RWPE2 (cell line): ENCODE data around the gene FMNL2.

Experiments
- ATAC-seq: fragments of 200-7000 bp; cut with Tn5 transposase; 3 replicates; pipeline ENCODE4 v1.9.1; 2021; ENCODE audit warnings: low read depth
- DNase-seq: peaks from one replicate; pipeline ENCODE4 v3.0.0-alpha.2; 2020; ENCODE audit warnings: low spot score
- H3K27ac ChIP-seq: fragments of 450-650 bp; 2 replicates; pipeline ENCODE4 v1.5.1; 2017; ENCODE audit warnings: mild to moderate bottlenecking; ENCODE audit not compliant: poor library complexity, severe bottlenecking
- H3K27me3 ChIP-seq: fragments of 250-450 bp; sonication (Bioruptor Pico); 2 replicates; pipeline ENCODE4 v1.5.1; 2021; ENCODE audit warnings: mild to moderate bottlenecking, moderate library complexity; ENCODE audit not compliant: insufficient read depth, poor library complexity, severe bottlenecking
- H3K36me3 ChIP-seq: fragments of 250-450 bp; sonication (Bioruptor Pico); 2 replicates; pipeline ENCODE4 v1.5.1; 2020; ENCODE audit warnings: low read depth, mild to moderate bottlenecking, moderate library complexity
- H3K4me1 ChIP-seq: fragments of 250-450 bp; sonication (Bioruptor Pico); 2 replicates; pipeline ENCODE4 v1.5.1; 2021; ENCODE audit warnings: mild to moderate bottlenecking, moderate library complexity; ENCODE audit not compliant: insufficient read depth, poor library complexity, severe bottlenecking
- H3K4me3 ChIP-seq: fragments of 250-450 bp; sonication (Bioruptor Pico); 2 replicates; pipeline ENCODE4 v1.5.1; 2021; ENCODE audit warnings: mild to moderate bottlenecking, moderate library complexity; ENCODE audit not compliant: severe bottlenecking
- H3K9me3 ChIP-seq: fragments of 250-450 bp; sonication (Bioruptor Pico); 2 replicates; pipeline ENCODE4 v1.5.1; 2021; ENCODE audit warnings: mild to moderate bottlenecking, moderate library complexity; ENCODE audit not compliant: severe bottlenecking
- TF ChIP-seq, protein P1 (sequence below): fragments of 450-650 bp; IDR thresholded peaks from one replicate; pipeline ENCODE4 v1.5.1; 2017; ENCODE audit warnings: mild to moderate bottlenecking, moderate library complexity; ENCODE audit not compliant: poor library complexity, severe bottlenecking

The FMNL2 gene

DNA sequence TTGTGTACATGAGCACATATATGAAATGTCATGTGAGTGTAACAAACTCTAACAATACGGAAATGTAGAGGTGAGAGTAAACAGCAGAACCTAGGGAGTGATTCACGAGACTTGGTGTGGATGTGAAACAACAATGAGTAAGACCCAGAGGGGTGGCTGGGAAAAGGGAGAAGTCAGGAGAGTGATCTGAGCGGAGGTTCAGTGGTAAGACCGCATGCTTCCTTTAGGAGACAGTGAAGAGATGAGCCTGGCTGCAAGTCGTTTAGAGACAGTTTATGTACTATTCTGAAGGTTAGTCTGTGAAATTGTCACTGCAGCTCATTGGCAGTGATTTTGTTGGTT lies 231.7 kb downstream of the FMNL2 start:
- Histone ChIP-seq H3K4me1 (peaks cover 15% of the 10 kb centered on the region), H3K27me3 (no peaks in the 10 kb centered on the region), H3K9me3 (no peaks in the 10 kb centered on the region), H3K27ac (no peak overlapping the region), H3K4me3 (no peak overlapping the region), H3K36me3 (peaks cover 17% of the 10 kb centered on the region)
- DNase-seq (no peak), ATAC-seq (no peak)
- TF ChIP-seq, protein P1, sequence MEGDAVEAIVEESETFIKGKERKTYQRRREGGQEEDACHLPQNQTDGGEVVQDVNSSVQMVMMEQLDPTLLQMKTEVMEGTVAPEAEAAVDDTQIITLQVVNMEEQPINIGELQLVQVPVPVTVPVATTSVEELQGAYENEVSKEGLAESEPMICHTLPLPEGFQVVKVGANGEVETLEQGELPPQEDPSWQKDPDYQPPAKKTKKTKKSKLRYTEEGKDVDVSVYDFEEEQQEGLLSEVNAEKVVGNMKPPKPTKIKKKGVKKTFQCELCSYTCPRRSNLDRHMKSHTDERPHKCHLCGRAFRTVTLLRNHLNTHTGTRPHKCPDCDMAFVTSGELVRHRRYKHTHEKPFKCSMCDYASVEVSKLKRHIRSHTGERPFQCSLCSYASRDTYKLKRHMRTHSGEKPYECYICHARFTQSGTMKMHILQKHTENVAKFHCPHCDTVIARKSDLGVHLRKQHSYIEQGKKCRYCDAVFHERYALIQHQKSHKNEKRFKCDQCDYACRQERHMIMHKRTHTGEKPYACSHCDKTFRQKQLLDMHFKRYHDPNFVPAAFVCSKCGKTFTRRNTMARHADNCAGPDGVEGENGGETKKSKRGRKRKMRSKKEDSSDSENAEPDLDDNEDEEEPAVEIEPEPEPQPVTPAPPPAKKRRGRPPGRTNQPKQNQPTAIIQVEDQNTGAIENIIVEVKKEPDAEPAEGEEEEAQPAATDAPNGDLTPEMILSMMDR = no peak

- DNase-seq (no peak), ATAC-seq (no peak)
- H3K4me1 ChIP-seq = peaks cover 26% of the 10 kb centered on the region
- TF ChIP-seq, protein P1 = no peak
- no peak overlapping the region for H3K4me3 ChIP-seq
- H3K27me3 ChIP-seq = no peaks in the 10 kb centered on the region
- no peaks in the 10 kb centered on the region for H3K9me3 ChIP-seq
- H3K27ac ChIP-seq = no peak overlapping the region
- peaks cover 9% of the 10 kb centered on the region for H3K36me3 ChIP-seq
Observed at GRCh38 chr2:152568531-152568930, 233.6 kb downstream of the FMNL2 start.

DNA sequence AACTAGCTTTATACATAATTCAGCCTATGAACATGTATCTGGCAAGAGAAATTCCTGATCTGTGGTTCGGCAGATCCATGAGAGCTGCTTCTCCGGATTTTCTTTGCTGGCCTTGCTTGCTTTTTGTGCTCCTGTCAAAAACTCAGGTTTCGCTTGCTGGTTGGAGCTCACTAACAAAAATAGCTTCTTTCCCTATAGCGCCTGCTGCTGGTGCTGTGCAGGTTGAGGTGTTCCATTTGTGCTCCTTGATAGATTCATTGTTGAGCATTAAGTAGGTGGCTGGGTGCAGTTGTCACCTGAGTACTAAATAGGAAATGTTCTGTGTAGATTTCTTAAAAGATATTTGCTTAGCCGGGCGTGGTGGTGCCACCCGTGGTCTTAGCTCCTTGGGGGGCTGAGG lies 234.2 kb downstream of the FMNL2 start:
- ATAC-seq = no peak
- Histone ChIP-seq H3K27me3 (no peaks in the 10 kb centered on the region), H3K4me3 (no peak overlapping the region), H3K9me3 (no peaks in the 10 kb centered on the region), H3K36me3 (peaks cover 10% of the 10 kb centered on the region), H3K27ac (no peak overlapping the region), H3K4me1 (peaks cover 30% of the 10 kb centered on the region)
- TF ChIP-seq, protein P1 = no peak
- DNase-seq = no peak

DNA sequence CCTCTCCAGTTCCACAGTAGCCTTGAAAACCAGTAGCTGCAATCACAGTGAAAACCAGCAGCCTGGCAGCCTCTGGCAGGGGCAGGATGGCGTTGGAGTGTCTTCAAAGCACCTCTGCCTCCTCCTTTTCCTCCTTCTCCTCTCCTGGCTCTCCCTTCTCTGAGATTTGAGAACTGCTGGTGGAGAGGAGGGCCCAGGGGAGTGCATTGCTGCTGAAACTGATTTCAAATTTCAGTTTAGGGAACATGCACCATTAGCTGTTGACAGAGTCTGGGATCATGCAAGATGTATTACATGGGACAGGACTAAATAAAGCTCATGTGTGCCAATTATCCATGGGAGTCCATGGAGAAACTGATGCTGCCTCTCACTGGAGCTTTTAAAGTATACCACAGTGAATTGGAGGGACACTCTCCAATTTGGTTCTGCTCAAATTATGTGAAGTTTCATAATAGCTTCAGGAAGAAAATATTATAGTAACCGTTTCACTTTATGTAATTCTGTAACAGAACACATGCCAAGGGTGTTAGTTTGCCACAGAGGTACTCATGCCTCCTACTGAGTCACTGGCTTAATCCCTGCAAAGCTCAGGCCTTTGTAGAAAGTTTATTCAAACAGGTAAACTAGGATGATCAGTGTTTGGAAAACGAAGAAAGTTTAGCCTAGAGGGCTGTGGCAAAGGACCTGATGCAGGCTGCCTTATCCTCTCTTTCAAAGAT lies 236.2 kb downstream of the FMNL2 start:
- TF ChIP-seq, protein P1 = no peak
- Histone ChIP-seq H3K27ac (peak overlapping the region; percentile 49), H3K4me3 (no peak overlapping the region), H3K4me1 (peaks cover 30% of the 10 kb centered on the region), H3K27me3 (no peaks in the 10 kb centered on the region), H3K9me3 (no peaks in the 10 kb centered on the region), H3K36me3 (peaks cover 10% of the 10 kb centered on the region; the same call in 1 of the 2 replicates)
- DNase-seq = no peak
- peak; percentile 94 for ATAC-seq

DNA sequence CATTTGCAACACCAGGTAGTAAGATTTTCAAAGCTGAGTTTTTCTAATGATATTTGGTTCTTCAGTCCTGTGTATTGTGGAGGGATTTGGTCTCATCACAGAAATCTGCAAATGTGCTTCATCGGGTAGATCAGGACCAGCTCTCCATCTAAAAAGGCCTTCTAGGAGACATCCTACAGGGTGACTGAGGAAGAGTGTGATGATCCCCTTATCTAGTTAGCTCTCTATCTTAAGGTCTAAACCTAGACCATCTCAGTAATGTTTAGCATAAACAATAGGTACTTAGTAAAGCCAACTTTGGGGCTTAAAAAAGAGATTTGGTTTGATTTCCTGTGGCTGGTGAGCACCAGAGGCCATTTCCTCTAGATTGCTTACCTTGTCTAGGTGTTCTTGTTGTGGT lies 237.1 kb downstream of the FMNL2 start:
- H3K4me1 ChIP-seq = peaks cover 30% of the 10 kb centered on the region
- no peaks in the 10 kb centered on the region for H3K9me3 ChIP-seq
- ATAC-seq (no peak), DNase-seq (no peak)
- TF ChIP-seq, protein P1 = no peak
- H3K36me3 ChIP-seq = peaks cover 10% of the 10 kb centered on the region; the same call in 1 of the 2 replicates
- H3K27ac ChIP-seq = peak overlapping the region; percentile 49
- H3K27me3 ChIP-seq = no peaks in the 10 kb centered on the region
- no peak overlapping the region for H3K4me3 ChIP-seq
